GM18907 (cell line): ENCODE results near the gene ATP7B.
"Not testable (repeated sequence)": the region's sequence is repeated elsewhere in the genome, so short reads cannot be mapped to it uniquely, and the experiment has no call there.

ENCODE experiments used
- ATAC-seq: cut with Tn5 transposase; IDR thresholded peaks from one replicate; pipeline ENCODE4 v1.9.1; 2021; ENCODE audit warnings: mild to moderate bottlenecking, moderate library complexity; ENCODE audit not compliant: unreplicated experiment

Gene ATP7B

DNA sequence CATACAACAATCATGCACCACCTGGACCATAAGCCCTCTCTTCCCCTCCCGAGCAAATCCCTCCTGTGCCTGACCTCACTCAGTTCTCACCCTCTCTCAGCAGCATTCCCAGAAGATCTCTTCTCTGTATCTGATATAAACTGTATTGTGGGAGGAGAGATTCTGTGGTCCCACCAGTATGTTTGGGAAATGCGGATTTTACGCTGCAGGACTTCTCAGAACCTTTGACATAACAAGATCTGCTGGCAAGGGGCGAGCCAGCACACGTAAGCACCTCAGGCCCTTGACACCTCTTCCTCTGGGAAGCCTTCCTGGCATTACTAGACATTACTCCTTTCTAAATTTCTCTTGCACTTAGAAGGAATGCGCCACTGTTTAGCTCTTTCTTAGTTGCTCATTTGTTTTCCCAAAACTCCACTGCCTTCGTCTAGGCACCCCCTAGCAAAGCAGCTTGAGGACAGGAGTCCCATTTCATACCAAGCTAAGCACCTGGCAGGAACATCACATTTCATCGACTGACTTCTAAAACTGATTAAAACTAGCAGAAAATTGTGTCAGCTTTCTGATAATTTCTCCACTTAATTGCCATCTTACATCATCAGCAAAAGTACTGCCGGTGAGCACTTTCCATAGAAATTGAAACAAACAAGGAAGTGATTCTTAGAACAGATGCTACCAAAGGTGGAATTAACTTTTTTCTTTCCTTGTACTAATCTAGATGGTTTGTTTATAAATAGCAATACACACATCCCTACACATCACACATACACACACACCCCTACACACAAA lies 86.3 kb downstream of the ATP7B start:
- no peak for ATAC-seq

DNA sequence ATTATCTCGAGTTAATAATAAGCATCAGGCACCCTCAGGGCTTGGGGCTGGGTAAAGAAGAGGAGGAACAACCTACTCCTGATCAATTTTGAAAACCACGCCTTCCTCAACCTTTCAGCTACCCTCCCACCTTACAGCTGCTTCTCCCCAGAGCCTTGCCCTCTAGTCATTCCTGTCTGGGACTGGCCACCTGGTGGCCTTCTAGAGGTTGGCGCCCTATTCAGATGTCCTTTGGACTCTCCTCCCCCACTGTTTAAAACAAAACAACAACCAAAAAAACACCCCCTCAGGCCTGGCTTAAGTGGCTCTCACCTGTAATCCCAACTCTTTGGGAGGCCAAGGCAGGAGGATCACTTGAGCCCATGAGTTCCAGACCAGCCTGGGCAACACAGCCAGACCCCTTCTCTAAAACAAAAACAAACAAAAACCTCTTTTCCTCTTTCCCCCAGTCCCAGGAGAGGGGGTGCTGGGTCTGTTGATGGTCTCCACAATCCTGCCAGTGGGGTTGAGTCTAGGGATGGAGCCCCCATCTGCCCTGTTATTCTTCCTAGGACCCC lies 87.2 kb downstream of the ATP7B start:
- no peak for ATAC-seq

DNA sequence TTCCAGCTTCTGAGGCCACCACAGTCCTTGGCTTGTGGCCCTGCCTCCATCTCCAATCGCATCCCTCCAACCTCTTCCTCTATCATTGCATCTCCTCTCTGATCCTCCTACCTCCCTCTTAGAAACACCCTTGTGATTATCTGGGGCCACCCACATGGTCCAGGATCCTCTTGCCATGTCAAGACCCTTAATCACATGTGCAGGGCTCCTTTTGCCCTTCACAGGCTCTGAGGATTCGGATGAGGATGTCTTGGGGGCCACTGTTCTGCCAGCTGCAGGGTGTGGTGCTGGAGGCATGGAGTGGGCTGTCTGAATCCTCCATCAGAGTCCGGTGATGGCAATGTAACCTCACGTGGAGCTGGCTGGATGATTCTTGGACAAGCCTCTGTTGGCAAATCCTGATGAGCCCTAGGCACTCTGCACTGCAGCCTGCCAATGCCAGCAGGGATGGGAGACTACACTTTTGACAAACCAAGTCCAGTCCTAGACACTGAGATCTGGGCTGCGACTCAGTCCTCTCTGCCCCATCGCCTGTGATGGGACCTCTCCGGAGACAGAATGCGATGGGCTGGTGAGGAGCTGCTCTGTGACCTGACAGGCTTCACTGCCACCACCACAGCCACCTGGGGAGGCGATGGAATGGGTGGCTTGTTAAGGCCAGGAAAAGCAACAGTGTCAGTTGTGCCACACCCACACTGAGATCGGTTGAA lies 88.3 kb downstream of the ATP7B start:
- ATAC-seq = no peak

DNA sequence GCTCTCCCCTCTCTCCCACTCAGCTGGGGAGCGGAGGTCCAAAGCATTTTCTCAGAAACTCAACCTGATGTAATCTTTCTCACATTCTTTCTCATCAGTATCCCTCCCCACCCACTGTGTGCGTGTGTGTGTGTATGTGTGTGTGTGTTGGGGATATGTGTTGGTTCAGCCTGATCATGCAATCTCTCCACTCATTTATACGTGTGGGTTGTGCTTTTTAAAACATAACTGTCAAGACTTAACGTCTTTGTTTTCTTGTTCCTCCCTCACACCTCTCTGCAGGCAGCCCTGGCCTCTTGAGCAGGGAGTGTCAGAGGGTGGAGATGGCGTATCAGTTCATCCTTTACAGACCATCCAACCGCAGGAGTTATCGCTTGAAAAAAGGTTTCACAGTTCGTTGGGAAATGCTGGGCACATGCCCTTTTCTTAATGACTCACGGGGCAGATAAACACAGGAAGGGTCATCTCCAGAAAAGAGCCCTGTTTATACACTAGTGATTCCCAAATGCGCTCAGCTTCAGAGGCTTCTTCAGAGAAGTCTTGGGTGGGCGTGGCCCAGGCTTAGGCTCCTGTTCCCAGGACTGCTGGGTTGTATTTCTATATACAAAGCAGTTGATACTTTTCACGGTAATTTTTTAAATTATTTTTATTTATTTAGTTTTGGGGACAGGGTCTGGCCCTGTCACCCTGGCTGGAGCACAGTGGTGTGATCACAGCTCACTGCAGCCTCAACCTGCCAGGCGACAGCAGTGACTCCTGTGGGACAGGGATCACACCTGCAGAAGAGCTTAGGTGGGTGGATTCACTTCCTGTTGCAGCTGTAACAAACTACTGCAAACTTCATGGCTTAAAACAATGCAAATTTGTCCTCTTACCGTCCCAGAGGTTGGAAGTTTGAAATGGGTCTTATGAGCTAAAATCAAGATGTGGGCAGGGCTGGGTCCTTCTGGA lies 89.2 kb downstream of the ATP7B start:
- no peak for ATAC-seq

DNA sequence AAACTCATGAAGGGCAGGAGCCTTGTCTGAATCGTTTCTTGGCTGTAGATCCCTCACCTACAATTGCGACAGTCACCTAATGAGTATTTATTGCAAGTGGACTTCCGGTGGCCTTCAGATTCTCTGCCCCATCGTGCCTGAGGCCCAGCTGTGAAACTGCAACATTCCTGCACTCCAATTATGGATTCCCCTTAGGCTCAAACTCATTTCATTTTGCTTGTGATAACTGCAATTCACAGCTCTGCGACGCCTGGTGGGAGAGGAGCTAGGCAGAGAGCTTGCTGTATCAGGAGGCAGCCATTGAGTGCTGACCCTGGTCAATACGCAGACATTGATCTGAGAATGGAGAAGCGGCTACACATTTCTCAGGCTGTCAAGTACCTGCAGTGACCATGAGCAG lies 90.5 kb downstream of the ATP7B start:
- ATAC-seq = no peak

DNA sequence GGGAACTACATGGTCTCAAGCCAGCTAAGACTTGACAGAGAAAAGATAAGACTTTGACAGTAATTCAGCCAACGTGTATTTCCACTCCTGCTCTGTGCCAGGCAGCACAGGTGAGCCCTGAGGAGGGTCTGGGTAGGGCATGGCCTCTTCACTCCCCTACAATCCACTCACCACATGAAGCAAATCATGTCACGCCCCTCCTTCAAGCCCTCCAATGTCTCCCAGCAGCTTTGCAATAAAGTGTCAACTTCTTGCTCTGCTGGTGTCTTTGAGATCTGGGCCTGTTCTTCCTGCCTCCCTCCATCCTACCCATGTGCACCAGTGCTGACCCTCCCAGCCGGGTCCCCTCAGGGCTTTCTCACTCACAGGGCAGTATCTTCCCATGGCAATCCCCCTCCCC lies 91.0 kb downstream of the ATP7B start:
- ATAC-seq = no peak

DNA sequence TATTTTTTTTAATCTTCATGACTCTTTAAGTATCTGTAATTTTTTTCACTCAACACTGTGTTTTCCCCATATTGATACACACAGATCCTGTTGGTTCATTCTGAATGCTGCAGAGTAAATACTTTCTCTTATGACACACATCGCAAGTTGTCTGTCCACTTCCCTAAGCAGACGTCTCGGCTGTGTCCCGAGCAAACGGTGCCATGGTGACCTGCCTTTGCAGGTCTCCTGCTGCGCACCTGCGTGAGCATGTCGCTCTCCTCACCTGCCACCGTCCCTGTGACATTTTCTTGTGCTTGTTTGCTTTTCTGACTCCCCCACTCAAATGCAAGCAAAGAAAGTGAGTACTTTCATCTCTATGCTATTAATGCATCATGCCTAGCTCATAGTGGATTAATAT lies 91.7 kb downstream of the ATP7B start:
- ATAC-seq = no peak

DNA sequence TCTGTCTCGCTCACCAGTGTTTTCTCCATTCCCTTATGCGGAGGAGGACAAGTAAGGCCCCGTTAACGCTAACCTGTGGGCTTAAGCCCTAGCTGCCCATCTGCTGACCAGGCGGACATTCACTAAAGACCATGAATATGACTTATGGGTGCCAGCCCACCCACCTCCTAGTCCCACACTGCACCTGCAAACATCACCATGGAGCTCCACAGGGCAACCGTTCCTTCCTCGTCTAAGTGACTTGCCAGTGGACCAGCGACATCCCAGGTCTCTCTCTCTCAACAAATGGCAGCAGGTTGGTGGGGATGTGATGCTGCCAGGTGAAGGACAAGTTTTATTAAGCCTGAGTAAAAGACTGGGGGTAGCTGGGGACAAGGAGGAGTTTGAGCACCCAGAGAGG lies 94.3 kb downstream of the ATP7B start:
- no peak for ATAC-seq

DNA sequence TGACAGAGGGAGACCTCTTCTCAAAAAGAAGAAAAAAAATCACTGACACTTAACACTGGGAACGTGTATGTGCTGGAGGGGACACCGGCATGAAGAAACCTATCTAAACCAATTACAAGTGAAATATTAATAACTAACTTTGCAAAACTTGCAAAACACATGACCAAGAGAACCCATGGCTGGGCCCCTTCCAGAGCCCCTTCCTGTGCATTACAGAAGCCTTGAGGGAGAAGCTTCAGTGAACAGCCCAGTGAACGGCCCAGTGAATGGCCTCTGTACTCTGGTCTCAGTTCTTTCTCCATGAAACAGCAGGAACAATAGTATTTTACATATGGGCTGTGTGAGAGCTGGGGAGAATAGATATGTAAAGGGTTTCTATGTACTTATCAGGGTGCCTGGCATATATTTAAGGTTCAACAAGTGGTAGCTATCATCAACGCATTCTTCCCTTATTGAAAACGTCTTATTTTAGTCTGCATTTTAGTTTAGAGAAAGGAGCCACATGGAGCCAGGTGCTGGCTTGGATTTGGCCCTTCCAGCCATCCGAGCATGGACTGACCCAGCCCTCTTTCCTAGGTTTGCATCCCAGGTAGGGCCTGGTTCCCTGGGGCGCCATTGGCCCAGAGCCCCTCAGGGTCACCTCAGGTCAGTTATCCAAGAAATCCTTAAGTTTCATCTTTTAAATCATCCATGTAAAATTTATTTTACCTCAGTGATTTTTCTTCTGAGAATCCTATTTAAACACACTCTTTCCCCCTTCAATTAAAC lies 95.0 kb downstream of the ATP7B start:
- no peak for ATAC-seq

DNA sequence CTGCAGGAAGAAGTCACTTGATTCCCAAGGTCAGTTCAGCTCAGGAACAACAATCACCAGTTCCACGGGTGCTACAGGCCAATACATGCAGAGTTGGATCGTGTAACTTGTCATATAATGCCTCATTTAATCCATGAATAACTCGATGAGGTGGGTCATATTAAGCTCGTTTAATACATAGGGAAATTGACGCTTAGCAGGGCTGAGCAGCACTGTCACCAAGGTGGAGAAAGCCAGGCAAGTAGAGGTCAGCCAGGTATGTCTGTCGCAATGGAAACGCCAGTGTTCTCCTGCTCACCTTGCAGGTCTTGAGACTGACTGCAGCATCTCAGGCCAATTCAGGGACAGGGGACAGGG lies 97.1 kb downstream of the ATP7B start:
- ATAC-seq = no peak

DNA sequence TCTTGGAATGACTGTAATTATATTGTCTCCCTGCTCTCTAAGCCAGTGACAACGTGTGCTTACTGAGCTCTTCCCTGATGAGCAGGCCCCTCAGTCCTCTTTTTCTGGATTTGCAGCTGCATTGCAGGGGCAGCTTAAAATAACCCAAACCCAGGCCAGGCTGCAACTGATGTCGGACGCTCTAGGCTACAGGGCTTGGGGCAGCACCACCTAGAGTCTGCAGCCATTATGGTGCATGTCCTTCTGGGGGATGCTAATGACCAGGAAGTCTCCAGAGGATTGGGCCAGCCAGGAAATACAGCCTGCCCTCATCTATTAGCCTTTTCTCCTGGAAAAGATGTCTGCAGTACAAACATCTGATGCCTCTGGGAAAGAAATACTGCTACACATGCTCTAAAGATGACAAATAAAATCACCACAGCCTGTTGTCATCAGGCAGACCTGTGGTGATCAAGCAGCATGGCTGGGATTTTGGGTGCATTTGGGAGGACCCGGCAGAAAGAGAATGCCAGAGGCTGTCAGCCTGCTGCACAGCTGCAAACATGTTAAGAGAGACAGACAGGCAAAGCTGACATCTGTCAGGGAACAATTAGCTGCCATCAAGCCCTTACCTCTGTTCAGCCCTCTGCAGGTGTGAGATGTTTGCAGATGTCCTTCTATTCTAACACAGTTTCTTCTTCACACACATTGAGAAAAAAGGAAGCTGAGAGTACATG lies 97.7 kb downstream of the ATP7B start:
- no peak for ATAC-seq

DNA sequence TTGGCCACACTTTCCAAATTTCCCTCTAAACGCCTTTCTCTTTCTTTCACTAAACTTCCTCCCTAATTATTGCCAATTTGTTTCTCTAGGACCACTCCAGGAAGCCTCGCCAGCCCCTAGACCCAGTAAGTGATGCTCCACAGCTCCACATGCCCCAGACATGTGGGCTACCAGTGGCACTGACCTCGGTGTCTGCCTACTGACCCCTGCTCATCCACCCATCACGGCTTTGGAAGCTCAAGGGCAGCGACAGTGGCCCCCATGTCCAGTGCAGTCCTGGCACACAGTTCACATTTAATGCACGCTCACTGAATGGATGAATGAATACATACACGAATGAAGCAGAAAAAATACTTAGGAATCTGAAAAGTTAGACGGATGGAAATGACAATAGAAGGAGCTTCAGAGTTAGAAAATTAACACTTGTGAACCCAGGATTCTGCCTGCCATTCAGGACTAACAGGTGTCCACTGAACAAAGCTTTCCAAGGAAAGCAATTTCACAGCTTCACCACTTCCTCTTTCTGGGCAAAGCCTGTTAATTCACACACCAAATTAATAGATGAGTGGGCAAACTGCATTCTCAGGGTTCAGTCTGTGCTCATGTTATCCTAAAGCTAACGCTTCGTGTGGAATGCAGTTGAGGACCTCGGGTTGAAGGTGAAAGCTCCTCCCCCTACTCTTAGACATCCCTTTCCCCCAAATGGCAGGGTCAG lies 98.6 kb downstream of the ATP7B start:
- ATAC-seq = no peak

DNA sequence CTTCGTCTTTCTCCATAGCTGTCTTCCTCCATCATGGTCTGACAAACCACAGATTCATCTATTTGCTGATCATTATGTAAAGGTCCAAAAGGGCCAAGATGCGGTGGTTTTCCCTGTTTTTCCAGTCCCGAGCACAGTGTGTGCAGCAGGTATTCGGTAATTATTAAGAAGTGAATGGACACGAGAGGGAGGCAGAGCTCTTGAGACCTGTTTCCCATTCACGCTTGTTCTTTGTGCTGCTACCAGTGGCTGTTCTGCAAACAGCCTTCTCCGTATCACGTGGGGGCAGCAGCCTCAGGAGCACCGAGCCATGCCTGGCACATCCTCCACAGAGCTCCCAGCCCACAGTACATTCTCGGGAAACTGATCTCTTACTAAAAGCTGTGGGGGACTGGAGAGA lies 99.2 kb downstream of the ATP7B start:
- ATAC-seq = no peak

DNA sequence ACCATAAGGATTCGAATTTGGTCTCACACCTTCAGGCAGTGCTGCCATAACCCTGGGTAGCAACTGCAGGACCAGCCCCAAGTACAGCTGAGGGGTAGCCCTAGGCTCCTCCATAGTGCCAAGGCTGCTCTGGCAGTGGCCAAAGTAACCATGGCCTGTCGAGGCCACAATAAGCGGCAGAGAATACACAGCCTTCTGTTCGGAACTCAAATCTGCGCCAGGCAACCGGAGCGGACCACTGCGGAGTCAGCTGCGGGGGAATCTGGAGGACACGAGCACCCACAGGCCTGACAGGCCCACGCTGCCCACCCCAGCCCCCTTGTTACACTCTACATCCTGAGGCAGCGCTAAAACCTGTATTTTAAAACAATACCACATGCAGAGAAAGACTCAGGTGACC lies 100.7 kb downstream of the ATP7B start:
- no peak for ATAC-seq

DNA sequence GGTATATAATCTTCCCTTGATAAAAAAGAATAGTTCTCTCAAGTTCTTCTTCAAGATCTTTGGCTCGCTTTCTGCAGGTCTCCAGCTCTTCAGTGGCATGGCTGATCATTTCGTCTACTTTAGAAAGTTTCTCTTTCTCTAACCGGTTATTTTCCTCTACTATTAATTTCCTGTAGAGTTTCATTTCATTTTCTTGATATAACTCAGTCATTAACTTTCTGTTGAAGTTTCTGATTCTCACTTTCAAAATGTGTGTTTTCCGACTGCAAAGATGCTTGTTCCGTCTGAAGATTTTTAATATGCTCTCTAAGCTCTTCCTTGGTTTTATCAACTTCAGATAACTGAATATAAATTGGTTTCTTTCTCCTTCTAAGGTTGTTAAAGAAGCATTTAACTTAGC lies 102.0 kb downstream of the ATP7B start:
- not testable (repeated sequence) for ATAC-seq

DNA sequence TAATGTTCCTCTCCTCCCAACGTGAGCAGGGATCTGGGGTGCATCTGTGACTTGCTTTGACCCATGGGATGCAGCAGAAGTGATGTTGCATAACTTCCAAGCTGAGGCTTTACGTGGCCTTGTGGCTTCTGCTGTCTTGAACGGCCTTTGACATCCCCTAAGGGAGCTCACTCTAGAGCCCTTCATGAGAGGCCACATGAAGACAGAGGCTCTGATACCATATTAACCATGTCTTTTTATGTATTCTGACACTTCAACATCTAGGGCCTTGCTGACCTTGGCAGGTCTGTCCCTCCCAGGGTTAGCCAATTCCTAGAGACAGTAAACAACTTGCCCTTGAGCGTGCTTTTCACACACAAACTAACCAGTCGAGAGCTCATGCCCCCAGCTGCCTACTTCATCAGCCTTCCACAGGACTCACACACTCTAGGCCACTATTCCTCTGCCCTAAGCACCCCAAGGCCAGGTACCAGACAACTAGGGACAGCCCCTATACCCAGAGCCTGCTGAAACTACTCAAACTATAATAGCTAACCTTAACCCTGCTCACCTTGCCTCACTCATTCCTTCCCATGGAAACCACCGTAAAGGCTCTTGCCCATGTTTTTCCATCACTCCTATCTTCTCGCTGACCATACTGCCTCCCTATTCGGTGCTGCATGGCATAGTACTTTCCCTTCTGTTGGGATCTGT lies 104.1 kb downstream of the ATP7B start:
- ATAC-seq = no peak

DNA sequence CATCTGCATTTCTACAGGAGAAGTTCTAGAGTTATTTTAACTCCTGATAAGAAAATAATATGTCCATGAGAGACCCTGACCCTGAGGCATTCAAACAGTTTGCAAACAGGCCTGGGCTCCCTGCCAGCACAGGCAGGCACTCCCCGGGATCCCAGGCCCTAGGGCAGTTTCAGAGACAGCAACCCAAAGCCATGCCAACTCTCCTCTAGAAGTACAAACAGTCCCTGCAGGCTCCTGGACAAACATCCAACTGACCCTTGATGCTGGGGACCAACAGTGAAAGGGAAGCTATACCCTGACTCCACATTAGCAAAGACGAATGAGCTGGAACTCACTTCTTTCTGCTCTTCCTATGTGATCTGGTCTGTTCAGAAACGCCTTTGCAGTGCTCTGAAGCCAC lies 104.7 kb downstream of the ATP7B start:
- ATAC-seq = no peak

DNA sequence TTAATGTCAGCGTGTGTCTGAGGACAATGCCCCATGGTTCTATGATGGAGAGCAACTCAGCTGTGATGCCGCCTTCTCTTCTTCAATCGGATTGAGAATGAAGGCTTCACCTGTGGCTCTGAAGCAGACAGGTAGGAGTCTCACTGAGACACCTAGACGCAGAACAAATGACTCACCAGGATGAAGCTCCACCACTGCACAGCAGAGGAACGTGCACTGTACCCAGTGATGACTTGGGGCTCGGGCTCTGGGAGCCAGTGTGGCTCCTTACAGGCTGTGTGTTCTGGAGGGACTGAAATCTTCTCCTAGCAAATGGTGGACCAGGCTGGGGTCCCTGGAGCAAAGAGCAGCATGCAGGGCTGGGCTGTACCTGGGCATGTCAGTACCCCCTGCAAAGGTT lies 105.5 kb downstream of the ATP7B start:
- no peak for ATAC-seq

DNA sequence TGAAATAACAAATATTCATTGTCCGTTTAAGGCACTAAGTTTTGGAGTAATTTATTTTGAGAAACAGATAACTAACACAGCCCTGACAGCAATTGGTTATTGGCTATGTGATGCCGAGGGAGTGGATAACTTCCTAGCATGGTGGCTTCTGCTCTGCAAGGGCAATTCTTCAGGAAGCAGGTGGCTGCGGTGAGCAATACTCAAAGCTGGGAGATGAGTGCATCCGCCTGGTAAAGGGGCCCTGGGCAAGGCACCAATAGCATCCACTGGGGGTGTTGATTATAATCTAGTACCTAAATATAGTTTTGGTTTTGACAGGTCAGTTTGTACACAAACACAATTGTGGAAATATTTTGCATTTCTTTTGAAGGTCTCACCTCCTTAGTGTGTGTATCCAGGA lies 108.5 kb downstream of the ATP7B start:
- no peak for ATAC-seq
